Common myeloid progenitor, CD34-positive (primary cell): ENCODE data around the gene AUH.

ENCODE experiments used
- CTCF ChIA-PET: fragments of 350-600 bp; sonication (Branson Sonifier 250); formaldehyde crosslinking; loops from one replicate; lab custom pipeline; 2021; ENCODE audit warnings: antibody characterized with exemption; lab: Charles Lee
- POLR2A ChIA-PET: fragments of 350-600 bp; sonication (Branson Sonifier 250); formaldehyde crosslinking; loops from one replicate; lab custom pipeline; 2021; ENCODE audit warnings: antibody characterized with exemption; lab: Charles Lee
- DNase-seq, 3 donors: peaks; one replicate each; pipeline versions ENCODE4 v3.0.0 to v3.0.0-alpha.2; 2013
- H3K27ac ChIP-seq, 2 experiments: 1 replicate in 1 of 2; 2 replicates in 1 of 2; pipeline ENCODE4 v1.7.0; 2013; ENCODE audit warnings: inconsistent platforms in 2 of 2, low read length in 2 of 2, mild to moderate bottlenecking in 2 of 2, low read depth in 1 of 2, moderate library complexity in 1 of 2; ENCODE audit not compliant: severe bottlenecking in 2 of 2, insufficient read depth in 1 of 2, poor library complexity in 1 of 2
- H3K27me3 ChIP-seq, 5 experiments: replicated peaks in 2 of 5; 1 replicate in 3 of 5; 2 replicates in 2 of 5; pipeline versions ENCODE4 v1.6.1 to v1.7.0; 2013; ENCODE audit warnings: low read length in 4 of 5, mild to moderate bottlenecking in 2 of 5, moderate library complexity in 2 of 5, inconsistent platforms in 1 of 5; ENCODE audit not compliant: insufficient read depth in 5 of 5, control insufficient read depth in 4 of 5
- H3K36me3 ChIP-seq, 4 experiments: 1 replicate in 2 of 4; 2 replicates in 2 of 4; pipeline versions ENCODE4 v1.6.1 to v1.7.0; 2013; ENCODE audit warnings: low read length in 3 of 4, control low read depth in 1 of 4, mild to moderate bottlenecking in 1 of 4; ENCODE audit not compliant: control insufficient read depth in 4 of 4, insufficient read depth in 4 of 4
- H3K4me1 ChIP-seq, 4 experiments: 1 replicate in 3 of 4; 2 replicates in 1 of 4; pipeline versions ENCODE4 v1.6.1 to v1.7.1; 2013; ENCODE audit warnings: low read length in 3 of 4, mild to moderate bottlenecking in 3 of 4, control low read depth in 1 of 4, inconsistent platforms in 1 of 4, moderate library complexity in 1 of 4; ENCODE audit not compliant: control insufficient read depth in 4 of 4, insufficient read depth in 4 of 4; ENCODE audit errors: control extremely low read depth in 1 of 4
- H3K4me3 ChIP-seq, 7 experiments: 1 replicate in 4 of 7; 2 replicates in 3 of 7; pipeline versions ENCODE4 v1.5.1 to v1.7.0; 2013; ENCODE audit warnings: mild to moderate bottlenecking in 7 of 7, low read length in 6 of 7, moderate library complexity in 6 of 7, inconsistent platforms in 2 of 7, low read depth in 2 of 7, control low read depth in 1 of 7; ENCODE audit not compliant: insufficient read depth in 4 of 7, control insufficient read depth in 1 of 7; ENCODE audit errors: extremely low read depth in 1 of 7
- H3K9me3 ChIP-seq, 5 experiments: 1 replicate in 4 of 5; 2 replicates in 1 of 5; pipeline versions ENCODE4 v1.6.1 to v1.7.1; 2013; ENCODE audit warnings: low read length in 4 of 5, mild to moderate bottlenecking in 2 of 5, inconsistent platforms in 1 of 5, low read depth in 1 of 5, moderate library complexity in 1 of 5; ENCODE audit not compliant: control insufficient read depth in 4 of 5, insufficient read depth in 2 of 5; ENCODE audit errors: control extremely low read depth in 1 of 5
- WGBS: methylation state at CpG from one replicate; pipeline ENCODE4 v1.1.5; 2013; ENCODE audit not compliant: insufficient coverage; 5-methylcytosine and 5-hydroxymethylcytosine counted together

The AUH gene

GRCh38 chr9:91303741-91304415 lies 57.8 kb downstream of the AUH start:
- no peak for DNase-seq
- Histone ChIP-seq H3K4me1 (peaks cover 0 to 9% (median 4%) of the 10 kb centered on the region in 4 experiments), H3K27me3 (no peaks in the 10 kb centered on the region), H3K9me3 (no peaks in the 10 kb centered on the region), H3K36me3 (peaks cover 0 to 5% (median 2%) of the 10 kb centered on the region in 4 experiments), H3K4me3 (no peak overlapping the region), H3K27ac (no peak overlapping the region)
- ChIA-PET POLR2A (no interaction called here), CTCF (interaction anchor here (0.8 kb wide), 1 partner anchor 53 kb away, joined by 3 read pairs; no protein-coding TSS in a partner anchor)
- 100% methylated on average over 1 of the region's 2 CpGs for WGBS

GRCh38 chr9:91302831-91303230 lies 58.9 kb downstream of the AUH start:
- ChIA-PET CTCF (interaction anchor here (1.6 to 1.7 kb wide), 2 partner anchors 33 to 133 kb away, joined by 3 to 5 read pairs; no protein-coding TSS in a partner anchor), POLR2A (no interaction called here)
- Histone ChIP-seq H3K27me3 (no peaks in the 10 kb centered on the region), H3K36me3 (peaks cover 0 to 5% (median 2%) of the 10 kb centered on the region in 4 experiments), H3K4me3 (peak overlapping the region in 1 of 7 experiments; percentile 4), H3K4me1 (peaks cover 0 to 9% (median 6%) of the 10 kb centered on the region in 4 experiments), H3K27ac (no peak overlapping the region), H3K9me3 (no peaks in the 10 kb centered on the region)
- DNase-seq = peak; percentile 34 to 72 (median 70)
- WGBS = no CpG with 5 or more reads among the region's 4 CpGs

- DNase-seq = no peak
- peaks cover 0 to 10% (median 9%) of the 10 kb centered on the region in 4 experiments for H3K4me1 ChIP-seq
- H3K4me3 ChIP-seq = no peak overlapping the region
- no peaks in the 10 kb centered on the region for H3K9me3 ChIP-seq
- CTCF ChIA-PET = interaction anchor here (1.6 kb wide), 1 partner anchor 34 kb away, joined by 5 read pairs; no protein-coding TSS in a partner anchor
- H3K36me3 ChIP-seq = peaks cover 0 to 7% (median 6%) of the 10 kb centered on the region in 4 experiments
- H3K27ac ChIP-seq = no peak overlapping the region
- 94% methylated on average over 2 of the region's 5 CpGs for WGBS
- no peaks in the 10 kb centered on the region for H3K27me3 ChIP-seq
- POLR2A ChIA-PET = interaction anchor here (0.6 kb wide), 1 partner anchor 50 kb away, joined by 3 read pairs; no protein-coding TSS in a partner anchor
Measured at GRCh38 chr9:91301161-91301560, 60.6 kb downstream of the AUH start.

- Histone ChIP-seq H3K27me3 (no peaks in the 10 kb centered on the region), H3K9me3 (peaks cover 0 to 1% (median 0%) of the 10 kb centered on the region in 5 experiments), H3K27ac (no peak overlapping the region), H3K4me3 (no peak overlapping the region), H3K4me1 (peaks cover 0 to 10% (median 8%) of the 10 kb centered on the region in 4 experiments), H3K36me3 (peaks cover 13 to 30% (median 20%) of the 10 kb centered on the region in 4 experiments)
- peak in 2 of 3 donors; percentile 15 to 17 for DNase-seq
- 100% methylated on average over 1 of the region's 2 CpGs for WGBS
- POLR2A ChIA-PET = no interaction called here
- CTCF ChIA-PET = interaction anchor here (1.2 to 2.3 kb wide), 2 partner anchors 13 to 209 kb away, joined by 3 to 5 read pairs; no protein-coding TSS in a partner anchor
Measured at GRCh38 chr9:91298311-91298710, 63.4 kb downstream of the AUH start.

- CTCF ChIA-PET = interaction anchor here (2.3 kb wide), 1 partner anchor 208 kb away, joined by 5 read pairs; no protein-coding TSS in a partner anchor
- H3K27ac ChIP-seq = no peak overlapping the region
- H3K9me3 ChIP-seq = peaks cover 0 to 1% (median 0%) of the 10 kb centered on the region in 5 experiments
- peaks cover 0 to 9% (median 2%) of the 10 kb centered on the region in 4 experiments for H3K4me1 ChIP-seq
- peak in 1 of 3 donors; percentile 11 for DNase-seq
- no peak overlapping the region for H3K4me3 ChIP-seq
- peaks cover 13 to 39% (median 20%) of the 10 kb centered on the region in 4 experiments for H3K36me3 ChIP-seq
- POLR2A ChIA-PET = no interaction called here
- WGBS = 100% methylated on average over 1 of the region's 1 CpG
- H3K27me3 ChIP-seq = no peaks in the 10 kb centered on the region
Measured at GRCh38 chr9:91297306-91297705, 64.4 kb downstream of the AUH start.

GRCh38 chr9:91296354-91296753 lies 65.4 kb downstream of the AUH start:
- no peaks in the 10 kb centered on the region for H3K27me3 ChIP-seq
- H3K36me3 ChIP-seq = peaks cover 13 to 40% (median 20%) of the 10 kb centered on the region in 4 experiments
- POLR2A ChIA-PET = no interaction called here
- H3K9me3 ChIP-seq = peaks cover 0 to 1% (median 0%) of the 10 kb centered on the region in 5 experiments
- H3K27ac ChIP-seq = no peak overlapping the region
- no peak overlapping the region for H3K4me3 ChIP-seq
- CTCF ChIA-PET = no interaction called here
- peaks cover 0 to 9% (median 2%) of the 10 kb centered on the region in 4 experiments for H3K4me1 ChIP-seq
- DNase-seq = peak in 2 of 3 donors; percentile 15 to 40

- H3K4me3 ChIP-seq = no peak overlapping the region
- peaks cover 0 to 1% (median 0%) of the 10 kb centered on the region in 5 experiments for H3K9me3 ChIP-seq
- H3K36me3 ChIP-seq = peaks cover 16 to 39% (median 20%) of the 10 kb centered on the region in 4 experiments
- WGBS = 100% methylated on average over 1 of the region's 2 CpGs
- H3K27ac ChIP-seq = no peak overlapping the region
- H3K4me1 ChIP-seq = peaks cover 0 to 9% (median 2%) of the 10 kb centered on the region in 4 experiments
- ChIA-PET POLR2A (no interaction called here), CTCF (no interaction called here)
- DNase-seq = no peak
- H3K27me3 ChIP-seq = no peaks in the 10 kb centered on the region
Measured at GRCh38 chr9:91295357-91295756, 66.4 kb downstream of the AUH start.
